Trophoblast cell (in vitro differentiated cells and primary cell): ENCODE data around the gene RILPL2.

Source experiments
- DNase-seq, 2 donors: peaks; one replicate each; pipeline ENCODE4 v3.0.0-alpha.2; 2016
- H2AFZ ChIP-seq: 2 replicates; pipeline ENCODE4 v1.6.1; 2013; ENCODE audit warnings: low read length, moderate library complexity, mild to moderate bottlenecking; ENCODE audit not compliant: insufficient read depth, poor library complexity
- H2AK5ac ChIP-seq: 2 replicates; pipeline ENCODE4 v1.6.1; 2013; ENCODE audit warnings: mild to moderate bottlenecking, low read length
- H2BK120ac ChIP-seq: 2 replicates; pipeline ENCODE4 v1.6.1; 2013; ENCODE audit warnings: low read length, mild to moderate bottlenecking, moderate library complexity; ENCODE audit not compliant: insufficient read depth, poor library complexity
- H2BK12ac ChIP-seq: 2 replicates; pipeline ENCODE4 v1.6.1; 2013; ENCODE audit warnings: mild to moderate bottlenecking, low read length, moderate library complexity
- H2BK5ac ChIP-seq: 2 replicates; pipeline ENCODE4 v1.6.1; 2013; ENCODE audit warnings: low read length, low read depth, moderate library complexity, mild to moderate bottlenecking; ENCODE audit not compliant: poor library complexity
- H3K14ac ChIP-seq: 2 replicates; pipeline ENCODE4 v1.6.1; 2013; ENCODE audit warnings: mild to moderate bottlenecking, low read length
- H3K18ac ChIP-seq: 2 replicates; pipeline ENCODE4 v1.6.1; 2013; ENCODE audit warnings: mild to moderate bottlenecking, low read length
- H3K23ac ChIP-seq: 2 replicates; pipeline ENCODE4 v1.6.1; 2013; ENCODE audit warnings: low read length
- H3K27ac ChIP-seq: 2 replicates; pipeline ENCODE4 v1.5.1; 2013; ENCODE audit warnings: low read depth, mild to moderate bottlenecking, inconsistent platforms, low read length, moderate library complexity
- H3K27me3 ChIP-seq: 2 replicates; pipeline ENCODE4 v1.6.1; 2013; ENCODE audit warnings: inconsistent platforms, mild to moderate bottlenecking, low read length, moderate library complexity; ENCODE audit not compliant: insufficient read depth
- H3K36me3 ChIP-seq, 2 experiments: 1 replicate in 1 of 2; 2 replicates in 1 of 2; pipeline ENCODE4 v1.6.1; 2013; ENCODE audit warnings: low read length in 2 of 2, mild to moderate bottlenecking in 2 of 2, moderate library complexity in 1 of 2; ENCODE audit not compliant: insufficient read depth in 2 of 2, control insufficient read depth in 1 of 2
- H3K4ac ChIP-seq: 2 replicates; pipeline ENCODE4 v1.6.1; 2013; ENCODE audit warnings: low read depth, mild to moderate bottlenecking, low read length, moderate library complexity
- H3K4me1 ChIP-seq, 2 experiments: 1 replicate in 1 of 2; 2 replicates in 1 of 2; pipeline ENCODE4 v1.6.1; 2013; ENCODE audit warnings: low read length in 2 of 2, mild to moderate bottlenecking in 2 of 2, moderate library complexity in 1 of 2; ENCODE audit not compliant: insufficient read depth in 2 of 2, control insufficient read depth in 1 of 2
- H3K4me2 ChIP-seq: 2 replicates; pipeline ENCODE4 v1.6.1; 2013; ENCODE audit warnings: inconsistent platforms, mild to moderate bottlenecking, low read length, moderate library complexity
- H3K4me3 ChIP-seq: 2 replicates; pipeline ENCODE4 v1.5.1; 2013; ENCODE audit warnings: mild to moderate bottlenecking, low read depth, low read length, inconsistent platforms
- H3K79me1 ChIP-seq: one replicate; pipeline ENCODE4 v1.6.1; 2013; ENCODE audit warnings: low read length
- H3K79me2 ChIP-seq: 2 replicates; pipeline ENCODE4 v1.6.1; 2013; ENCODE audit warnings: low read length, mild to moderate bottlenecking; ENCODE audit not compliant: control insufficient read depth, insufficient read depth, poor library complexity
- H3K9ac ChIP-seq: 2 replicates; pipeline ENCODE4 v1.6.1; 2013; ENCODE audit warnings: mild to moderate bottlenecking, low read length
- H3K9me3 ChIP-seq: 2 replicates; pipeline ENCODE4 v1.6.1; 2013; ENCODE audit warnings: low read depth, mild to moderate bottlenecking, control low read depth, inconsistent platforms, low read length; ENCODE audit not compliant: insufficient read depth
- H4K12ac ChIP-seq: 2 replicates; pipeline ENCODE4 v1.6.1; 2013; ENCODE audit warnings: low read depth, mild to moderate bottlenecking, low read length, moderate library complexity
- H4K8ac ChIP-seq: 2 replicates; pipeline ENCODE4 v1.6.1; 2013; ENCODE audit warnings: low read depth, mild to moderate bottlenecking, low read length, moderate library complexity
- H4K91ac ChIP-seq: one replicate; pipeline ENCODE4 v1.6.1; 2013; ENCODE audit warnings: low read depth, mild to moderate bottlenecking, low read length, moderate library complexity
- WGBS: extraction: QIAGEN DNeasy Blood & Tissue Kit; methylation state at CpG from one replicate; pipeline ENCODE4 v1.1.7; 2013; ENCODE audit warnings: missing lambda C conversion rate; ENCODE audit not compliant: insufficient read length, insufficient coverage; ENCODE audit errors: extremely low coverage; 5-methylcytosine and 5-hydroxymethylcytosine counted together

The RILPL2 gene

GRCh38 chr12:123475246-123475703 lies 38.8 kb upstream of the RILPL2 start:
- peaks cover 35 to 45% of the 10 kb centered on the region in 2 experiments for H3K36me3 ChIP-seq
- no peak overlapping the region for H3K14ac ChIP-seq
- WGBS, result no CpG with 5 or more reads among the region's 15 CpGs
- H3K4ac ChIP-seq, result no peak overlapping the region
- H2BK120ac ChIP-seq, result no peak overlapping the region
- no peak overlapping the region for H3K4me2 ChIP-seq
- no peak overlapping the region for H4K8ac ChIP-seq
- H3K4me1 ChIP-seq, result no peaks in the 10 kb centered on the region
- H3K9me3 ChIP-seq, result no peaks in the 10 kb centered on the region
- no peak overlapping the region for H4K12ac ChIP-seq
- H3K79me1 ChIP-seq, result no peaks in the 10 kb centered on the region
- H3K4me3 ChIP-seq, result no peak overlapping the region
- H3K23ac ChIP-seq, result no peak overlapping the region
- H3K18ac ChIP-seq, result no peak overlapping the region
- H2AK5ac ChIP-seq, result no peak overlapping the region
- no peak overlapping the region for H2AFZ ChIP-seq
- no peak overlapping the region for H3K9ac ChIP-seq
- no peak overlapping the region for H3K27ac ChIP-seq
- H3K27me3 ChIP-seq, result no peaks in the 10 kb centered on the region
- no peak overlapping the region for H2BK12ac ChIP-seq
- no peak overlapping the region for H4K91ac ChIP-seq
- DNase-seq, result no peak
- H3K79me2 ChIP-seq, result no peaks in the 10 kb centered on the region
- no peak overlapping the region for H2BK5ac ChIP-seq

DNA sequence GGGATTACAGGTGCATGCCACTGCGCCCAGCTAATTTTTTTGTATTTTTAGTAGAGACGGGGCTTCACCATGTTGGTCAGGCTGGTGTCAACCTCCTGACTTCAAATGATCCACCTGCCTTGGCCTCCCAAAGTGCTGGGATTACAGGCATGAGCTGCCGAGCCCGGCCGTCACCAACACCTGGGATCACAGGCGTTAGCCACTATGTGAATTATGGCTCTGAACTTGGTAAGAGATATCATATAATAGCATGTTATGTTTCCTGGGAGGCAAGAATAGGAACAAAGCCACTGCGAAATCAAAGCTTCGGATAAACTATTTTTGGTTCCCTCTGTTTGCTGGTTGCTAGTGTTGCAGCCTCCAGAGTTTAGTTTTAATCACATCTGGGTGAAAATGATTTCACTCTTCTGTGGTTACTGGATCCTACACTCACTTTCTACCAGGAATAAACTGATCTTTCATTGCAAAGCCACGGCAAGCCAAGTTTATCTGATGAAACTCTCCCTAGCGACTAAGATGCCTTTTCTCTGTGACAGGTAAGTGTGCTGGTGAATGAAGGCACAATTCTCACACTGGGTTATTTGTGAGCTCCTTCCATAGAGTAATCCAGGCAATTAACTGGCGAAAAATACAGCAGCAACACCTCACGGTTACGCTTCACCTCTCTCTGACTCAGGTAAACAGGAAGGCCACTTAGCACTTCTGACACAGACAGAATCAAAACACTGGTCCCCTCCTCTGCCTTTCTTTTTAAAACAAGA lies 38.2 kb upstream of the RILPL2 start:
- no peaks in the 10 kb centered on the region for H3K79me1 ChIP-seq
- H3K18ac ChIP-seq, result no peak overlapping the region
- H2BK120ac ChIP-seq, result no peak overlapping the region
- H3K27me3 ChIP-seq, result no peaks in the 10 kb centered on the region
- no peaks in the 10 kb centered on the region for H3K9me3 ChIP-seq
- H2AK5ac ChIP-seq, result no peak overlapping the region
- H4K8ac ChIP-seq, result no peak overlapping the region
- H3K27ac ChIP-seq, result no peak overlapping the region
- H3K14ac ChIP-seq, result no peak overlapping the region
- no peak overlapping the region for H3K4me2 ChIP-seq
- no peak overlapping the region for H2BK12ac ChIP-seq
- no peak overlapping the region for H2BK5ac ChIP-seq
- H3K4me1 ChIP-seq, result no peaks in the 10 kb centered on the region
- H3K79me2 ChIP-seq, result no peaks in the 10 kb centered on the region
- no peak overlapping the region for H3K4ac ChIP-seq
- H3K9ac ChIP-seq, result no peak overlapping the region
- no peak overlapping the region for H3K23ac ChIP-seq
- no peak overlapping the region for H3K4me3 ChIP-seq
- H4K91ac ChIP-seq, result no peak overlapping the region
- peaks cover 35 to 44% of the 10 kb centered on the region in 2 experiments for H3K36me3 ChIP-seq
- no peak for DNase-seq
- no CpG with 5 or more reads among the region's 13 CpGs for WGBS
- H2AFZ ChIP-seq, result no peak overlapping the region
- no peak overlapping the region for H4K12ac ChIP-seq

GRCh38 chr12:123472438-123472849 lies 36.0 kb upstream of the RILPL2 start:
- WGBS, result no CpG with 5 or more reads among the region's 12 CpGs

GRCh38 chr12:123471374-123472068 lies 35.0 kb upstream of the RILPL2 start:
- Histone ChIP-seq H3K79me2 (no peaks in the 10 kb centered on the region), H3K23ac (no peak overlapping the region), H2AK5ac (no peak overlapping the region), H3K9ac (no peak overlapping the region), H3K27ac (no peak overlapping the region), H3K27me3 (no peaks in the 10 kb centered on the region), H4K91ac (no peak overlapping the region), H3K36me3 (peaks cover 15 to 22% of the 10 kb centered on the region in 2 experiments), H3K4me2 (no peak overlapping the region), H3K4me1 (no peaks in the 10 kb centered on the region), H2BK120ac (no peak overlapping the region), H2BK12ac (no peak overlapping the region), H4K8ac (no peak overlapping the region), H3K18ac (no peak overlapping the region), H2BK5ac (no peak overlapping the region), H3K4ac (no peak overlapping the region), H3K14ac (no peak overlapping the region), H4K12ac (no peak overlapping the region), H2AFZ (no peak overlapping the region), H3K79me1 (no peaks in the 10 kb centered on the region), H3K9me3 (no peaks in the 10 kb centered on the region), H3K4me3 (no peak overlapping the region)
- peak; percentile 92 to 94 for DNase-seq
- no CpG with 5 or more reads among the region's 8 CpGs for WGBS

More at GRCh38 chr12:123472438-123472849, 36.0 kb upstream of the RILPL2 start:
- Histone ChIP-seq H3K79me1 (no peaks in the 10 kb centered on the region), H3K9me3 (no peaks in the 10 kb centered on the region), H3K4me3 (peak overlapping the region; percentile 12), H4K91ac (no peak overlapping the region), H3K36me3 (peaks cover 19 to 27% of the 10 kb centered on the region in 2 experiments), H3K18ac (no peak overlapping the region), H3K27ac (no peak overlapping the region), H2AFZ (no peak overlapping the region), H3K14ac (no peak overlapping the region), H2AK5ac (no peak overlapping the region), H3K9ac (no peak overlapping the region), H2BK5ac (no peak overlapping the region), H3K4me1 (no peaks in the 10 kb centered on the region), H3K27me3 (no peaks in the 10 kb centered on the region), H2BK120ac (no peak overlapping the region), H3K4ac (no peak overlapping the region), H4K8ac (no peak overlapping the region), H4K12ac (no peak overlapping the region), H3K23ac (no peak overlapping the region), H3K4me2 (no peak overlapping the region), H3K79me2 (no peaks in the 10 kb centered on the region), H2BK12ac (no peak overlapping the region)
- DNase-seq, result no peak
